Neutrophil (primary cell): ENCODE results near the gene PRR30.

ENCODE experiments used
- H3K27ac ChIP-seq: fragments of 200-600 bp; sonication (generic); 2 replicates; pipeline ENCODE4 v1.5.1; 2016; ENCODE audit warnings: mild to moderate bottlenecking, moderate library complexity
- H3K27me3 ChIP-seq: fragments of 200-600 bp; sonication (generic); 2 replicates; pipeline ENCODE4 v1.6.0; 2016; ENCODE audit warnings: mild to moderate bottlenecking
- H3K36me3 ChIP-seq: fragments of 200-600 bp; sonication (generic); 2 replicates; pipeline ENCODE4 v1.5.1; 2017
- H3K4me1 ChIP-seq, 2 experiments: fragments of 200-600 bp in 1 of 2; sonication (generic) in 1 of 2; 1 replicate in 1 of 2; 2 replicates in 1 of 2; pipeline versions ENCODE4 v1.5.1 to v1.6.1; 2013 to 2016; ENCODE audit warnings: low read depth in 1 of 2, low read length in 1 of 2, mild to moderate bottlenecking in 1 of 2, moderate library complexity in 1 of 2; ENCODE audit not compliant: control insufficient read depth in 1 of 2, insufficient read depth in 1 of 2
- H3K4me3 ChIP-seq, 2 experiments: fragments of 200-600 bp in 1 of 2; sonication (generic) in 1 of 2; 1 replicate in 1 of 2; 2 replicates in 1 of 2; pipeline ENCODE4 v1.5.1; 2013 to 2016; ENCODE audit warnings: low read depth in 1 of 2, low read length in 1 of 2, mild to moderate bottlenecking in 1 of 2, moderate library complexity in 1 of 2
- H3K9me3 ChIP-seq: fragments of 200-600 bp; sonication (generic); 2 replicates; pipeline ENCODE4 v1.5.1; 2016
- CTCF ChIP-seq: fragments of 200-600 bp; sonication (generic); IDR thresholded peaks from 2 replicates; pipeline ENCODE4 v1.5.1; 2016; ENCODE audit warnings: antibody characterized with exemption

PRR30 gene

GRCh38 chr2:27145682-27146081, 6.5 kb upstream of the PRR30 start:
- Histone ChIP-seq H3K27me3 (peaks cover 23% of the 10 kb centered on the region), H3K4me1 (no peaks in the 10 kb centered on the region), H3K36me3 (no peaks in the 10 kb centered on the region), H3K27ac (no peak overlapping the region), H3K9me3 (no peaks in the 10 kb centered on the region), H3K4me3 (no peak overlapping the region)
- TF ChIP-seq CTCF: no peak

GRCh38 chr2:27143285-27143684, 4.1 kb upstream of the PRR30 start:
- Histone ChIP-seq H3K27ac (no peak overlapping the region), H3K36me3 (no peaks in the 10 kb centered on the region), H3K27me3 (peaks cover 23% of the 10 kb centered on the region), H3K9me3 (no peaks in the 10 kb centered on the region), H3K4me1 (no peaks in the 10 kb centered on the region), H3K4me3 (no peak overlapping the region)
- no peak for TF ChIP-seq CTCF

DNA sequence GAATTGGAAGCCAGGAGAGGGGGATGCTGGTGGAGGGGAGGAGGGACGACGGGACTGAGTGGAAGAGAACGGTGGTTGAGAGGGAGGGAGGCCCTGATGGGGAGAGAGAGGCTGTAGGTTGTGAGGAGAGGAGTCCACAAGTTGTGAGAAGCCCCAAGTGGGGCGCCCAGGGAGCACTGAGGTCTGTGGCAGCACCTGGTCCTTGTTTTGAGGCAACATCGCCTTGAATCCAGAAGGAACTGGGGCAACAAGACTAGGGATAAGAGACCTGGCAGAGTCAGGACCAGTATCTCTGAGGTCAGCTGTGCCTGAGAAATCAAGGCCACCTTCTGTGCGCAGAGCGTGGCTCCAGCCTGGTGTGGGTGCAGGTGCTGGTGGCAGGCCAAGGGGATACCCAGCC, 1.1 kb downstream of the PRR30 start:
- H3K27me3 ChIP-seq: peaks cover 11% of the 10 kb centered on the region

DNA sequence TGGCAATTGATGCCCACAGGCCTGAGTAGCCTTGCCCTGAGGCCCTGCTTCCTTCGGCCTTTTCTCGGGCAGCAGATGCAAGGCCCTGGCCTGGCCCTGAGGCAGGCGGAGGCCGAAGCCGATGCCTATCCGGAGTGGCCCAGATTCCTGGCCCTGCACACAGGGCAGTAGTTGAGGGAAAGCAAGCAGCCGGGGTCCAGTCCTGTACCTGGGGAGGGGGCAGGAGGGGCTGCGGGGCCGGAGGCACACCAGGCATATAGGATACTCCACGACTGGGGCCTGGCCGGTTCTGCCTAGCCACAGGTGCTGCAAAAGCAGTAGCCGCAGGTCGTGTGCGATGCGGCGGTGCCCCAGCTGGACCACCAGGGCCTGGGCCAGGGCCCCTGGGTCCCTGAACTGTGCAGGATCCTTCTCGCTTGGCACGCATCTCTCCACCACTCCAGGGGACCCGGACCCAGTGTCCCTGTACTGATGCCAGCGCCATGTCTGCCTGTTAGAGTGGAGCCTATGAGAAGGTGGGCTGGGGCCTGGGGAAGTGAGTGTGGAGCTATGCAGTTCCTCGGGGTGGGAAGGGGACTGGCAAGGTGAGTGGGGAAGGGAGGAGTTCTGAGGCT, 1.8 kb downstream of the PRR30 start:
- Histone ChIP-seq H3K27me3 (peaks cover 6% of the 10 kb centered on the region), H3K36me3 (peaks cover 10% of the 10 kb centered on the region), H3K4me3 (no peak overlapping the region), H3K27ac (no peak overlapping the region), H3K9me3 (no peaks in the 10 kb centered on the region), H3K4me1 (peaks cover 15 to 17% of the 10 kb centered on the region in 2 experiments)
- TF ChIP-seq CTCF: no peak

More for the DNA sequence above, 1.1 kb downstream of the PRR30 start:
- Histone ChIP-seq H3K9me3 (no peaks in the 10 kb centered on the region), H3K27ac (no peak overlapping the region), H3K4me1 (peaks cover 15% of the 10 kb centered on the region in 2 experiments), H3K36me3 (peaks cover 4% of the 10 kb centered on the region), H3K4me3 (no peak overlapping the region)
- TF ChIP-seq CTCF: no peak

DNA sequence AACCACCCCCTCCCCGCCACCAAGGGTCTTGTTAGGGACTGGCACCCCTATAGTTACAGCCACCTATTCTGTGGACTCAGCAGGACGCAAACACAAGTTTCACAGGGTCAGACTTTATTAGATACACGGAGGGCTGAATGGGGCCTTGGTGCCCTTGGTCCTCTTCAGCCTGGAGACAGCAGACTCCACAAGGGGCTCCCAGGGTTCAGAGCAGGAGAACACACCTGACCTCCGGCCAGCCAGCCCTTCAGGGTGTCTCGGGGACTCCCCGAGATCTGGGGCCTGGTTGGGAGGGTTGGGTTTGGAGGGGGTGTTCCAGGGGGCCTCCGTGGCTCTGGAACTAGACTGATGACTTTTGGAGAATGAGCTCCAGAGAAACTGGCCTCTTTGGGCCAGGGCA, 2.5 kb downstream of the PRR30 start:
- Histone ChIP-seq H3K4me3 (no peak overlapping the region), H3K27ac (no peak overlapping the region), H3K4me1 (peaks cover 15 to 17% of the 10 kb centered on the region in 2 experiments), H3K9me3 (no peaks in the 10 kb centered on the region), H3K27me3 (no peaks in the 10 kb centered on the region), H3K36me3 (peaks cover 17% of the 10 kb centered on the region)
- no peak for TF ChIP-seq CTCF
